ENCODE measurements around the gene MYEF2. TPM values are rescaled to one million over a fixed set of nuclear protein-coding genes. Genes with fewer than 3 reads are reported as not detected.

Gene MYEF2
- total and polyA plus RNA-seq, 2 donors (not counting 3 experiments of a cell fraction or from before 2014, with no cell fraction given), result 11.6 to 54.8 TPM

GRCh38 chr15:48121849-48122248, 56.2 kb downstream of the MYEF2 start:
- Histone ChIP-seq H3K4me3 (replicated peaks in 1 of 3; ENCODE audit: insufficient read depth in 1 of 3, low read depth in 1 of 3, low read length in 3 of 3) (no peak overlapping the region), H3K4me2 (ENCODE audit: insufficient read depth, low read length) (no peak overlapping the region), H3K4me1 (ENCODE audit: control insufficient read depth, extremely low read depth, insufficient read depth, low read length) (no peaks in the 10 kb centered on the region), H4K20me1 (replicated peaks; ENCODE audit: control insufficient read depth, extremely low read depth, insufficient read depth, low read length) (no peaks in the 10 kb centered on the region), H3K36me3 (ENCODE audit: control insufficient read depth in 2 of 2, extremely low read depth in 1 of 2, insufficient read depth in 2 of 2, low read length in 2 of 2) (no peaks in the 10 kb centered on the region), H3K9me3 (replicated peaks; ENCODE audit: control insufficient read depth, insufficient read depth, low read length) (no peaks in the 10 kb centered on the region), H3K9ac (replicated peaks; ENCODE audit: extremely low read depth, insufficient read depth, low read length) (no peak overlapping the region), H3K27me3 (ENCODE audit: control insufficient read depth in 2 of 2, insufficient read depth in 2 of 2, low read length in 2 of 2) (no peaks in the 10 kb centered on the region), H3K27ac (ENCODE audit: insufficient read depth, low read depth, low read length) (no peak overlapping the region), H3K9me1 (replicated peaks; ENCODE audit: control insufficient read depth, extremely low read depth, insufficient read depth, low read length) (no peaks in the 10 kb centered on the region), H3K79me2 (ENCODE audit: control insufficient read depth, insufficient read depth, low read length) (no peaks in the 10 kb centered on the region), H2AFZ (ENCODE audit: low read depth, low read length) (no peak overlapping the region)
- FAIRE-seq (no peak), DNase-seq (ENCODE audit: low read depth, low spot score) (no peak)
- ChIA-PET POLR2A (no interaction called here), CTCF (interaction anchor here (1.0 to 1.5 kb wide), 3 partner anchors 10 to 164 kb away, joined by 3 to 5 read pairs (median 4); no protein-coding TSS in a partner anchor)
- dilution Hi-C loops (cut with MboI; ENCODE audit: extremely low pct_ligation_motif_present, low sequenced_read_pairs), result no loop called here
- TF ChIP-seq EZH2 (IDR thresholded peaks at IDR 0.05; ENCODE audit: borderline replicate concordance, low read depth, low read length, severe bottlenecking) (no peak), MAX (IDR thresholded peaks at IDR 0.05; ENCODE audit: insufficient read depth, insufficient read length) (no peak), GATA2 (IDR thresholded peaks at IDR 0.05; ENCODE audit: insufficient read depth, insufficient read length, low read depth, low read length) (no peak), MYC (IDR thresholded peaks at IDR 0.05; ENCODE audit: low read depth, low read length) (no peak), JUN (IDR thresholded peaks at IDR 0.05; ENCODE audit: borderline replicate concordance, insufficient read depth, insufficient read length, low read depth) (no peak), POLR2A (IDR thresholded peaks at IDR 0.05; ENCODE audit: low read depth, low read length) (no peak), CTCF (IDR thresholded peaks at IDR 0.05; ENCODE audit: extremely low read depth in 1 of 2, insufficient read depth in 1 of 2, low read depth in 1 of 2, low read length in 2 of 2) (no peak), FOS (IDR thresholded peaks at IDR 0.05; ENCODE audit: borderline replicate concordance, insufficient read depth, low read length) (no peak), POLR2AphosphoS5 (IDR thresholded peaks at IDR 0.05; ENCODE audit: insufficient read depth, low read depth, low read length) (no peak)
- intact Hi-C loops (cut with micrococcal nuclease), result no loop called here
- BruUV-seq (replicated peaks), result no TSS peak
